ENCODE results near the gene CCNB2. TPM values are rescaled to one million over a fixed set of nuclear protein-coding genes. Genes with fewer than 3 reads are reported as not detected.
A peak's percentile ranks its signal among the peaks of the same experiment; 100 is the strongest.

The CCNB2 gene
- total and polyA plus RNA-seq, 9 of the 15 experiments (the other 6 are each of a cell fraction or from before 2014, with no cell fraction given) = 84.8 to 266 (median 124) TPM

GRCh38 chr15:59104912-59105732 is at the start of gene CCNB2 (continued):
- TF ChIP-seq ZNF311 (CRISPR knock-in tag; IDR thresholded peaks at IDR 0.05) (no peak), UBTF (IDR thresholded peaks at IDR 0.05; ENCODE audit: borderline replicate concordance in 1 of 2, low read depth in 2 of 2, low read length in 2 of 2) (peak; percentile 24 to 78; a peak in 2 of 4 replicates), HDAC3 (IDR thresholded peaks at IDR 0.05; ENCODE audit: borderline replicate concordance, partially characterized antibody) (no peak), ELF2 (CRISPR knock-in tag; IDR thresholded peaks at IDR 0.05) (no peak), HLTF (IDR thresholded peaks at IDR 0.05) (0 out of 2 replicates have a peak, but pooled peaks have one; percentile 60), TCF3 (CRISPR knock-in tag; IDR thresholded peaks at IDR 0.05) (0 out of 2 replicates have a peak, but pooled peaks have one; percentile 5), TOE1 (IDR thresholded peaks at IDR 0.05; ENCODE audit: borderline replicate concordance) (peak; percentile 64; the same call in 1 of the 2 replicates), TOE1 (CRISPR knock-in tag; IDR thresholded peaks at IDR 0.05; ENCODE audit: borderline replicate concordance, low read depth) (no peak), ZNF253 (CRISPR knock-in tag; conservative IDR thresholded peaks at IDR 0.05) (no peak), ZKSCAN1 (IDR thresholded peaks at IDR 0.05; ENCODE audit: low read depth, low read length) (no peak), ZBTB43 (CRISPR knock-in tag; IDR thresholded peaks at IDR 0.05) (no peak), ARID1B (IDR thresholded peaks at IDR 0.05) (0 out of 2 replicates have a peak, but pooled peaks have one; percentile 11), CTCFL (IDR thresholded peaks at IDR 0.05; ENCODE audit: borderline replicate concordance, insufficient read depth, low read depth, low read length, poor library complexity, severe bottlenecking) (no peak), RFX7 (CRISPR knock-in tag; IDR thresholded peaks at IDR 0.05) (no peak), THRA (IDR thresholded peaks at IDR 0.05) (no peak), ZNF239 (CRISPR knock-in tag; IDR thresholded peaks at IDR 0.05) (no peak), POLR3A (IDR thresholded peaks at IDR 0.05; ENCODE audit: borderline replicate concordance, extremely low read depth, insufficient read depth, insufficient read length) (no peak), ARID2 (IDR thresholded peaks at IDR 0.05) (no peak), ZNF436 (CRISPR knock-in tag; IDR thresholded peaks at IDR 0.05) (no peak), ZNF431 (CRISPR knock-in tag; IDR thresholded peaks at IDR 0.05) (0 out of 2 replicates have a peak, but pooled peaks have one; percentile 43)
